NCI-H226 (cell line): ENCODE measurements around the gene TANC2.
"Not testable (repeated sequence)": the region's sequence is repeated elsewhere in the genome, so short reads cannot be mapped to it uniquely, and the experiment has no call there.

ENCODE experiments used
- DNase-seq: peaks from one replicate; pipeline ENCODE4 v3.0.0-alpha.2; 2015

TANC2 gene

GRCh38 chr17:62965174-62965685 lies 805 bp upstream of the TANC2 start:
- no peak for DNase-seq

- DNase-seq = no peak
Measured at GRCh38 chr17:62966426-62967204, 580 bp downstream of the TANC2 start.

DNA sequence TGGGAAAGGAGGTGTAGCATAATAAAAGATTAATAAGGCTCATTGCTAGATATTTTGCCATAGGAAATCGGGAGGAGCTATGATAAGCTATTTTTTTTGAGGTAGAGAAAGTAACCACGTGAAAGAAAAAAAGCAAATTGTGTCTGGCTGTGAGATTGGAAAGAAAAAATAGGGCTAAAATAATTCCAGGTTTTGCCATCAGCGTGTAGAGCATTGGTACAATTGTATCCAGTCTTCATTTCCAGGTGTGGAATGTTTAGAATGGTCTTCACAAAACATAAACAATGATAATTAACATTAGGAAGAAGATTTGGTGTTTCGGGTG lies 1.1 kb downstream of the TANC2 start:
- no peak for DNase-seq

DNA sequence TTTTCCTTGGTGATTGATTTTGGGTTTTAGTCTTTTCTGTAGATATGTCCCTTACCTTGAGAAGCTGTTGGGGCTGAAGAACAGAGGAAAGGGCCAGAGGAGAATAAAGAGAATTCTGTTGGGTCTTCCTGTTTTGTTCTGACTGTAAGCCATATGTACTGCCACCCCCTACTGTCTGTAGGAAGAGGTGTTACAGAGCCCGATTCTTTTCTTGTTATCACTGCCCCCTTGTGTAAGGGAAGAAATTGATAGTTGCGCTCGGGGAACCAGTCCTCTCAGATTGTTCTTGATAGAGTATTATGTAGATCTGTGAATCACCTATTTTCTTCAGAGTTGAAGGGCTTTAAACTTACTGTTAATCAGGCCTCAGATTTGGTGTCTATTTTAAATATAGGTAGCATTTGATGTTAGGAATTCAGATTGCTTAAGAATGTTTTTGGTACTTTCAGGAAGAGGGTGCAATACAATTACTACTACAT lies 2.4 kb downstream of the TANC2 start:
- DNase-seq = peak; percentile 72

GRCh38 chr17:62970610-62971009 lies 4.6 kb downstream of the TANC2 start:
- DNase-seq = no peak

DNA sequence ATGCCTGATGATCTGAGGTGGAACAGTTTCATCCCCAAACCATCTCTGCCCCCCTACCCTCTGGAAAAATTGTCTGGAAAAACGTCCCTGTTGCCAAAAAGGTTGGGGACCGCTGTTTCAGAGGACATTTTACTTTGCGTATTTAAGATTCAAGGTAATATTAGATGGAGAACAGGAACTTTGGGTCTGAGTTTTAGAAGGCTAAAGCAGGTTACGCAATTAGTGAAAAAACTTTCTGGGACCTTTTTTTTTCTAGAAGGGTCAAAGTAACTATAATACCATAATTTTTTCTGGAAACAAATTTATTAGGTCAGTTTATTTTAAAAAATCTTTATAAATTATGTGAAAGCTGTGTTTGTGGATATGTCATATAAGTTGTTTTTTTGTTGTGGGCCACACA lies 5.8 kb downstream of the TANC2 start:
- no peak for DNase-seq

DNA sequence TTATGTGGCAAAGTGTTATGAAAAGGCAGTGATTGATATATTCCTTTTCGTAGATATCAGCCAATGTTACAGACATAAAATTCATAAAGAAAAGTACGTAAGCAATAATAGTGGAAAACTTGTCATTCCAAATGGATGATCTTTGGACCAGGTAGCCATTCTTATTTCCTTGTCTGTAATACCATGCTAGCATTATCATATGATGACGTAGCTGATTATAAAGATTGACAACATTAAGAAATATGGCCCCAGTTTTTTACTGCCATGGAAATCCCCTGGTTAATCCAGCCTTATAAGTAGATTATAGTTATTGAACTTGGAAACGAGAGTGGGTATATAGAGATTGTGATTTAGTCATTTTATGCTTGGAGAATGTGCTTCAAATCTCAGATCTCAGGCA lies 8.8 kb downstream of the TANC2 start:
- no peak for DNase-seq

DNA sequence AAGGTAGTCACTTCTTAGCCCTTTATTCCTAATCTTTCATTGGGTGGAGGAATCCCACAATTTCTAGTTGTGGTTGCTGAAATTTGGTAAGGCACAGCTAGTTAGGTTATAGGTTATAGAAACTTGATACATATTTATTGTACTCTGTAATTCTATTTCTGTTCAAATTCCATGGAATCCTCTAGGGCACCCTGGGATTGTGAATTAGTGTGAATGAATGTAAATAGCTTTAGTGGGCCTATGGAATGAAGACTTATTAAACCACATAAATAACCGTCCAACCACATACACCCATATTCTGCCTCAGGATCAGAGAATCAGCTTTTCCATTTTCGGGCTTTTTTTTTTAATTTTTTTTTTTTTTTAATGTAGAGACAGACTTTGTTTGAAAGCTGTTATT lies 9.2 kb downstream of the TANC2 start:
- DNase-seq = no peak

- not testable (repeated sequence) for DNase-seq
Measured at GRCh38 chr17:62976643-62977231, 10.7 kb downstream of the TANC2 start.

DNA sequence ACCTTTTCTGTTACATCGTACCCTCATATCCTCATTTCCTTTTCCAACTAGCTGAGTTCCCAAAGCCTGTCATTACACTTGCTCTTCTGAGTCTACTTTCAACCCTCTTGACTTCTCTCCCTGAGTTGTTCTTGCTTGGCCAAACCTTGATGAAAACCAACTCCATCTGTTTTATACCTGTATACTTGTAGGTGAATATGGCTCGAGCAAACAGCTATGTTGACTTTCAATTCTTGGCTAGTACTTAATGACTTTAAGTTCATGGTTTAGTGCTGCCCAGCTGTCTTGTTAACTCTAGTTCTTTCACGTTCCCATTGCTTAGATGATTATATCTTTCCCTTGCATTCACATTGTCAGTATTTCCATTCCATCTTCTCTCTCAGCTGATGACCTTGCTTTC lies 14.8 kb downstream of the TANC2 start:
- DNase-seq = no peak

- DNase-seq = no peak
Measured at GRCh38 chr17:62981933-62982332, 15.9 kb downstream of the TANC2 start.

DNA sequence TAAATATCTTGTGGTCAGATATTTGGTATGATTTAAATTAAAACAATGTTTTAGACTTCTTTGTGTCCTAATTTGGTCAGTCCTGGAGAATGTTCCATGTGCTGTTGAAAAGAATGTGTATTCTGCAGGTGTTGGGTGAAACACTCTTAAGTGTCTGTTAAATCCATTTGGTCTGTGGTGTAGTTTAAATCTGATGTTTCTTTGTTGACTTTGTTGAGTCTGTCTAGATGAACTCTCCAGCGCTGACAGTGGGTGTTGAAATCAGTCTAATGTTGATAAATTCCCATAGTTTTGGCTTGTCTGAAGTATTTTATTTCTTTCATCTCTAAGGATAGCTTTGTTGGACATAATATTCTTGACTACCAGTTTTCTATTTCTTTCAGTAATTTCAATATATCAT lies 18.8 kb downstream of the TANC2 start:
- no peak for DNase-seq

DNA sequence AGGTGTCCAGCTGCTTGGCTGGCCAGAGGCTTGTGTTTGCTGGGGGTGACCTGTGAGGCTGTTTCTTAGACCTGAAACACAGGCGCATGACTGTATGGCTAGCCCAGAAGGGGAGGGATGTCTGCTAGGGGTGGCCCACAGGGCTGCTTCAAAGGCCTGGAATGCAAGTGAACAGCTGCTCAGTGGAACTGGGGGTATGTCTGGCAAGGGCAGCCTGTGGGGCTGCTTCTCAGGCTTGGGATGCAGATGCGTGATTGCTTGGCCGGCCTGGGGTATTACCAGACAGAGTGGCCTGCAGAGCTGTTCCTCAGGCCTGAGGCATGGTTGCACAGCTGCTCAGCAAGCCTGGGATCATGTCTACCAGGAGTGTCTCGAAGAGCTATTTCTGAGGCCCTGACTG lies 20.5 kb downstream of the TANC2 start:
- no peak for DNase-seq

- DNase-seq = no peak
Measured at GRCh38 chr17:62987136-62987535, 21.1 kb downstream of the TANC2 start.

GRCh38 chr17:62989501-62989900 lies 23.5 kb downstream of the TANC2 start:
- DNase-seq = no peak

GRCh38 chr17:62994931-62995330 lies 28.9 kb downstream of the TANC2 start:
- DNase-seq = peak; percentile 19

GRCh38 chr17:62995377-62995885 lies 29.4 kb downstream of the TANC2 start:
- peak; percentile 22 for DNase-seq

DNA sequence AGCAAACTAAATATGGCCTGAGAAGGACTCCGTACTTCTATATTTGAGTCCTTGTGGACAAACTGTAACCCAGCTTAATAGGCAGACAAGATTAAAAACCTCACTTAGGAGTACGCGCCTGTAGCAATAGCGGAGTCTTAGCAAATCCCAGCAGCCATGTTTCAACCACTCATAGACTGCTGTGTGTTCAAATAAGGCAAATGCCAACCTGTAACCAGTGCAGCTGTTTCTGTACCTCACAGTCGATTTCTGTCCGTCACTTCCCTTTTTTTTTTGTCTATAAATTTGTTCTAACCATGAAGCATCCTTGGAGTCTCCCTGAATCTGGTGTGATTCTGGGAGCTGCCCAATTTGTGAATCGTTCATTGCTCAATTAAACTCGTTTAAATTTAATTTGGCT lies 30.2 kb downstream of the TANC2 start:
- no peak for DNase-seq

GRCh38 chr17:62998166-62998565 lies 32.1 kb downstream of the TANC2 start:
- no peak for DNase-seq

DNA sequence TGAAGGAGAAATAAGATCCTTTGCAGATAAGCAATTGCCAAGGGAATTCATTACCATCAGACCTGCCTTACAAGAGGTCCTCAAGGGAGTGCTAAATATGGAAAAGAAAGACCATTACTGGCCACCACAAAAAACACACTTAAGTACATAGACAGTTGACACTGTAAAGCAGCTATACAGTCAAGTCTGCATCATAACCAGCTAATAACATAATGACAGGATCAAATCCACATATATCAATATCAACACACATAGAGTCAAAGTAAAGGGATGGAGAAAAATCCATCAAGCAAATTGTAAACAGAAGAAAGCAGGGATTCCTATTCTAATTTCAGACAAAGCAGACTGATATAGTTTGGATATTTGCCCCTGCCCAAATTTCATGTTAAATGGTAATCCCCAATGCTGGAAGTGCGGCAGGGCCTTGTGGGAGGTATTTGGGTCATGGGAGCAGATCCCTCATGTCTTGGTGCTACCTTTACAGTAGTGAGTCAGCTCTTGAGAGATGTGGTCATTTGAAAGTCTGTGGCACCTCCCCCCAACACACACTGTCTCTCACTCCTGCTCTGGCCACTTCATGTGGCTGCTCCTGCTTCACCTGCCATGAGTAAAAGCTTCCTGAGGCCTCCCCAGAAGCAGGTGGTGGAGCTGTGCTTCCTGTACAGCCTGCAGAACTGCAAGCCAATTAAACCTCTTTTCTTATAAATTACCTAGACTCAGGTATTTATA lies 32.8 kb downstream of the TANC2 start:
- no peak for DNase-seq

- no peak for DNase-seq
Measured at GRCh38 chr17:62999736-63000135, 33.7 kb downstream of the TANC2 start.

- peak; percentile 26 for DNase-seq
Measured at GRCh38 chr17:63001689-63002394, 35.8 kb downstream of the TANC2 start.

DNA sequence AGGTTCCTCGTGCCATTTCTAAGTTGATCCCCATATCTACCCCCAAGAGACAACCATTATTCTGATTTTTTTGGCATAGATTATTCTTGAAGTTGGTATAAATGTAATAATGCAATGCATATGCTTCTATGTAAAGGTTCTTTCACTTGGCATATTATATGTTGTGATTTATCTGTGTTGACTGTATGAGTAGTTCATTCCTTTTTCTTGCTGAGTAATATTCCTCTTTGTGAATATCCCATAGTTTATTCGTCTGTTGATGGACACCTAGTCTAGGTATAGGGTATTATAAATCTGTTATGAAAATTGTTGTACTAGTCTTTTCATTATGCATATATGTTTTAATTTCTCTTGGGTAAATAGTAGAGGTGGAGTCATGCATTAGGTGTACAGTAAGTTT lies 36.6 kb downstream of the TANC2 start:
- DNase-seq = no peak
